Measurements from ENCODE around the gene GRAP. TPM values are rescaled to one million over a fixed set of nuclear protein-coding genes. Genes with fewer than 3 reads are reported as not detected.
"Not testable (repeated sequence)": the region's sequence is repeated elsewhere in the genome, so short reads cannot be mapped to it uniquely, and the experiment has no call there.

GRAP gene
- total RNA-seq, 2 donors from 2014 or later, result 2.5 to 5.6 TPM

DNA sequence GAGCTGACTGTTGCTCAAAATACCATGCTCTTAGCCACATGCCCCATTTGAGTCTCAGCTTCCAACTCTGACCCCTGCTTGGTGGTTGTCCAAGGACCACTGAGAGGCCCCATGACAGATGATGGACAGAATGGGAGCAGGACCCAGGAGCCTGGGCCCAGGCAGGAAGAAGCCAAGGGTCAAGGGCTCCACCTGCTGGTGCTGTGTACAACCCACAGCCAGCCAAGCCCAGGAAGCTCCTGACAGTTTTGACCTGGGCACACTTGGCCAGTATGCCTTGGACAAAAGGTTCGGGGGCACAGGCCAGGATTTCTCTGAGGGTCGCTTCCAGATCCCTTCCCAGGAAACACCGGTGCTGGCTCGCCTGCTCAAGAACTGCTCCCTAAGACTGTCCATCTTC is 15.0 kb downstream of the GRAP start:
- not testable (repeated sequence) for H3K4me1 ChIP-seq; DNase-seq (ENCODE audit: low spot score); H3K4me3 ChIP-seq; H3K27me3 ChIP-seq; H3K36me3 ChIP-seq; H3K9me3 ChIP-seq
- peak overlapping the region; percentile 39 to 48 for H3K27ac ChIP-seq
- TF ChIP-seq, protein P1, sequence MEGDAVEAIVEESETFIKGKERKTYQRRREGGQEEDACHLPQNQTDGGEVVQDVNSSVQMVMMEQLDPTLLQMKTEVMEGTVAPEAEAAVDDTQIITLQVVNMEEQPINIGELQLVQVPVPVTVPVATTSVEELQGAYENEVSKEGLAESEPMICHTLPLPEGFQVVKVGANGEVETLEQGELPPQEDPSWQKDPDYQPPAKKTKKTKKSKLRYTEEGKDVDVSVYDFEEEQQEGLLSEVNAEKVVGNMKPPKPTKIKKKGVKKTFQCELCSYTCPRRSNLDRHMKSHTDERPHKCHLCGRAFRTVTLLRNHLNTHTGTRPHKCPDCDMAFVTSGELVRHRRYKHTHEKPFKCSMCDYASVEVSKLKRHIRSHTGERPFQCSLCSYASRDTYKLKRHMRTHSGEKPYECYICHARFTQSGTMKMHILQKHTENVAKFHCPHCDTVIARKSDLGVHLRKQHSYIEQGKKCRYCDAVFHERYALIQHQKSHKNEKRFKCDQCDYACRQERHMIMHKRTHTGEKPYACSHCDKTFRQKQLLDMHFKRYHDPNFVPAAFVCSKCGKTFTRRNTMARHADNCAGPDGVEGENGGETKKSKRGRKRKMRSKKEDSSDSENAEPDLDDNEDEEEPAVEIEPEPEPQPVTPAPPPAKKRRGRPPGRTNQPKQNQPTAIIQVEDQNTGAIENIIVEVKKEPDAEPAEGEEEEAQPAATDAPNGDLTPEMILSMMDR (IDR thresholded peaks at IDR 0.05), result peak in 1 of 2 donors; percentile 53

DNA sequence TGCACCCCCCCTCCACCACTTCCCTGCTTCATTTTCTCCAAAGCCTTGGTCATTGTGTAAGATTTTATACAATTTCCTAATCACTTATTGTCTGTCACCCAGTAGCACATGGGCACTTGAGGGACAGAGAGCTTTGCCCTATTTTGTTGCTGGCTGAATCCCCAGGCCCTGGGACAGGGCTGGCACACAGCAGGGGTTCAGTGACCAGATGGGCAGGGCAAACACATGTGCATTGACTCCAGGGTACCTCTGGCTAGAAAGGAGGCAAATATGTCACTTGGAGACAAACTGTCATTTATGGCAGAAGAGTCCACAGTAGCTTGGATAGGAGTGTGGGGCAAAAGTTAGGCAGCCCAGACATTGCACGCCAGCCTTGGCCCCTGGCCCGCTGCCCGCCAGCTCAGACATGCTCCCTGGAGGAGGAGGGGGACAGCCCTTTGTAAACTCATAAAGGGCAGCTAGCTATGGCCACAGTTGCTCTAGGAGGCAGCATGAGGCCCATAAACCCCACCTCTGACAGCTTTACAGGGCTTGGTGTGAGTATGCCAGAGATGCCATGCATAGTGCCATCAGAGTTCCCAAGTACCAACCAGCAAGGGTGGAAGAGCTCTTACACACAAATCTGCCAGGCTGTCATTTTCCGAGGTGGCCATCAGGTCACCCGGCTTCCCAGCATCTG is 15.8 kb downstream of the GRAP start:
- H3K4me3 ChIP-seq; H3K27ac ChIP-seq; DNase-seq (ENCODE audit: low spot score); H3K27me3 ChIP-seq; H3K4me1 ChIP-seq; H3K36me3 ChIP-seq; H3K9me3 ChIP-seq: not testable (repeated sequence)

DNA sequence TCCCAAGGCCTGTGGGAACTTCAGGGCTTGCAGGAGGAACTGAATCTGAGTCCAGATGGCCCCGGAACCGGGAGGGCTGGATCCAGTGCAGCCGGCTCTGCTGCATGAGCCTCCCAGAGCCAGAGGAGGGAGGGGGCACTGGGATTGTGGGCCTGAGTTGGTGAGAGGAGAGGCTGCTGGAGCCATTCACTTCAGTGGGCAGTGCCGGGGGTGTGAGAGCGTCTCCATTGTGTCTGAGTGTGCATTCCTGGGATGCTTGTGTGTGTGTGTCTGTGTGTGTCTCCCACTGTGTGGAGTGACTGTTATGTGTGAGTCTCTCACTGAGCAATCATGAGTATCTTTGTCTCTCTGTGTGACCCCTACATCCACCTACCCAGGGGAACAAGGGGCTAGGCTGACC is 17.0 kb downstream of the GRAP start:
- H3K4me1 ChIP-seq; DNase-seq (ENCODE audit: low spot score); H3K27ac ChIP-seq; H3K36me3 ChIP-seq; H3K27me3 ChIP-seq; H3K4me3 ChIP-seq; H3K9me3 ChIP-seq: not testable (repeated sequence)

DNA sequence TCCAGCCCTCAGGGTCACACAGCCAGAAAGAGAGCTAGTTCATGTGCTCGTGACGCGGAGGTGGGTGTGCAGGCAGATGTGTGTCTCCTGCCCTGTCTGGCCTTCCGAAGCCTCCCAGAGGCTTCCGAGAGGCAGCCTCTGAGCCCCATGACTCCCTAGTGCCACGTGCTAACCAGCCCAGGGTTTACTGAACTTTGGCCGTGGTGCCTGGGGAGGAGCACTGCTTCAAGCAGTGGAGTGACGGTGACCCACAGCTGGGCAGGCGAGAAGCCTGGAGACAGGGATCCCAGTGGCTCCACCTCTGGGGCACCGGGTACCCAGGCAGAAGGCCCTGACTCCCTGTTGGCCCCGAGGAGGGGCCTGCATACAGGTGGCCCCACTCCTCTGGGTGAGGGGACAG is 18.1 kb downstream of the GRAP start:
- DNase-seq (ENCODE audit: low spot score); H3K27ac ChIP-seq; H3K36me3 ChIP-seq; H3K4me1 ChIP-seq; H3K4me3 ChIP-seq; H3K9me3 ChIP-seq; H3K27me3 ChIP-seq: not testable (repeated sequence)

DNA sequence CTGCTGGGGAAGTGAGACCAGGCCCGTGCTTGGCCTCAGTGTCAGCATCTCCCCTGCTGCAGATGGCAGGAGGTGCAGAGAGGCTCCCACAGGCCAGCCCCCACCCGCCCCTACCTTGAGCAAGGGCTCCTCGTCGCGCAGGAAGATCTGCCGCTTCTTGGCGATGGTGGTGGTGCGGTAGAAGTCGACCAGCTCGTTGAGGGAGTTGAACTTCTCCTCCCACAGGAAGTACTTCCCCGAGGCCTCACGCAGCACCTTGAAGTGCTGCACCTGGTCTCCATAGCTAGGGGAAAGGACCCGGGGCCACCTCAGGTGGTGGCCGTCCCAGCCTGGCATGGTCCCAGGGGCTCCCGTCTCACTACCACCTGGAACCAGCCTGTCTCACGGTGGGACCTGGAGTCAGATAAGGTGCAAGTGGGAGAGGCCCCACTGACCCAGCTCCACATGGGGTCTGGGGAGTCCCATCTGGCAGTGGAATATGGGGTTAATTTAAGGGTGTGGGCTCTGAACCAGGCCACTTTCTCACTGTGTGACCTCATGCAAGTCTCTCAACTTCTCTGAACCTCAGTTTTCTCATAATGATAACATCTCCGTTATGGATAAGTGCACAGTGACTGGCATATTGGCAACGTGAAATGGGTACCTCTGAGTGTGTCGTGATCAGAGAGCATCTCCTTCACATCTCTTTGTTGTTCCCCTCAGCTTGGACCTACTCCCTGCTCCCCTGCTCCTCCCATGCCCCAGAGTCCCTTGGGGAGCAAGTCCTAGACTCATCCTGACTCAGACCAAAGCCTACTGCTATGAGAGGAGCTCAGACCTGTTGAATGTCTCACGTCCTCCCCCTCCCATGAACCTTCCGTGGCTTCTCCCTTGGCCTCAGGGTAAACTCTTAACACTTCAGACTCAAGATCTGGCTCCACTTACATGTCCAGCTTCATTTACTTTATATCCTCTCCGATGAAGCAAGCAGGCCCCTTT is 22.4 kb downstream of the GRAP start:
- TF ChIP-seq, protein P1 (IDR thresholded peaks at IDR 0.05), result no peak
- no peaks in the 10 kb centered on the region for H3K4me1 ChIP-seq
- no peak overlapping the region for H3K27ac ChIP-seq
- H3K27me3 ChIP-seq, result no peaks in the 10 kb centered on the region
- H3K9me3 ChIP-seq, result no peaks in the 10 kb centered on the region
- no peak for DNase-seq (ENCODE audit: low spot score)
- no peaks in the 10 kb centered on the region for H3K36me3 ChIP-seq
- no peak overlapping the region for H3K4me3 ChIP-seq

DNA sequence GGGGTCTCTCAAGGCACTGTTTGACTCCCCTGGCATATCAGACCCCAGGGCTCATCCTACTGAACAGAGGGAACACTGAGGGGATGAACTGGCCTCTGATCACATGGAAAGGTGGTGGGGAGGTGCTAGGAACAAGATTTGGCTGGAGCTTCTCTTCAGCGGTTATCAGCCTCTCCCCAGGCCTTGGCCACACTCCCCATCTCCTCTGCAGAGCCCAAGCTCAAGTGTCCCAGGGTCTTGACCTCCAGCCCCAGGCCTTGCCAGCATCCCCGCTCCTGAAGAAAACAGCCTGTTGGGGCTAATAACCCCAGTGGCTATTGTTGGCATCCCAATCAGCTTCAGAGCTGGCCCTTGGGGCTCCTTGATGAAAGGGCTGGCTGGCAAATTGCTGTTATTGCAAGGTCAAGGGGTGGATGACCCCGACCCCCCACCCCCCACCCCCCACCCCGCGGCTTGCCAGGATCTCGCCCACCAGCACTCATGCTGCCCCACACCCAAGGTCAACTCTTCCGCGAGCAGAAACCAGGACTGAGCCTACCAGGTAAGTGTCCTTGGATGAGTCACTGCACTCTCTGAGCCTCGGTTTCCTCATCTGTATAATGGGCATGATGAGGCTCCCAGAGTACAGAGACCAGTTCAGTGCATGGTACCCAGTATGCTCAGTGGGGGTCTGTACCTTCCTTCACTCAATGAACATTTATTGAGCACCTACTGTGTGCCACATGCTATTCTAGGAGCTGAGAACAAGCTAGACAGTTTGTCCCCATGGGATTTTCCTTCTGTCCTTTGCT is 23.4 kb downstream of the GRAP start:
- H3K27me3 ChIP-seq, result no peaks in the 10 kb centered on the region
- no peak overlapping the region for H3K27ac ChIP-seq
- no peaks in the 10 kb centered on the region for H3K9me3 ChIP-seq
- TF ChIP-seq, protein P1 (IDR thresholded peaks at IDR 0.05), result no peak
- DNase-seq (ENCODE audit: low spot score), result no peak
- no peaks in the 10 kb centered on the region for H3K4me1 ChIP-seq
- no peak overlapping the region for H3K4me3 ChIP-seq
- H3K36me3 ChIP-seq, result no peaks in the 10 kb centered on the region

DNA sequence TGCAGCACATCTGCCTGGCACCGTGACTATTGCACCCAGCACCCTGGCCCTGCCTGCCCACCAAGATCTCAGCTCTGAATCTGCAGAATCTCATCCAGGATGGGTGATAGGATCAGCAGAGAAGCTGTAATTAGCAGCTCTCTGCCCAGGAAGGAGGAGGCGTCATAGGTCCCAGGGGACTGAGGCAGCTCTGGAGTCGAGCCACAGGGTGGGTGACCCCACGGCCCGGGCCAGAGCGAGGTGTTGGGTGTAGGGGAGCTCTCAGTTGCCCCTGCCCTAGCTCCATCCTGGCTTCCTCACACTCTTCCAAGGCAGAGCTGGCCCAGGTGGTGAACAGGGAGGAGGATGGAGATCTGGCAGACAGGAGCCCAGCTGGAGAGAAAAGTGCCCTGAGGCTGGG is 24.0 kb downstream of the GRAP start:
- TF ChIP-seq, protein P1 (IDR thresholded peaks at IDR 0.05), result no peak
- H3K4me3 ChIP-seq, result no peak overlapping the region
- H3K9me3 ChIP-seq, result no peaks in the 10 kb centered on the region
- no peak overlapping the region for H3K27ac ChIP-seq
- H3K4me1 ChIP-seq, result no peaks in the 10 kb centered on the region
- no peaks in the 10 kb centered on the region for H3K36me3 ChIP-seq
- no peak for DNase-seq (ENCODE audit: low spot score)
- H3K27me3 ChIP-seq, result no peaks in the 10 kb centered on the region

Data from right atrium auricular region (tissue), 2 donors.